GM18526 (cell line): ENCODE data around the gene B3GNT9.

ENCODE experiments used
- POLR2A ChIP-seq: IDR thresholded peaks from 3 replicates; pipeline ENCODE4 v1.6.1; 2011; ENCODE audit not compliant: insufficient read length; ENCODE audit errors: extremely low read depth

The B3GNT9 gene

DNA sequence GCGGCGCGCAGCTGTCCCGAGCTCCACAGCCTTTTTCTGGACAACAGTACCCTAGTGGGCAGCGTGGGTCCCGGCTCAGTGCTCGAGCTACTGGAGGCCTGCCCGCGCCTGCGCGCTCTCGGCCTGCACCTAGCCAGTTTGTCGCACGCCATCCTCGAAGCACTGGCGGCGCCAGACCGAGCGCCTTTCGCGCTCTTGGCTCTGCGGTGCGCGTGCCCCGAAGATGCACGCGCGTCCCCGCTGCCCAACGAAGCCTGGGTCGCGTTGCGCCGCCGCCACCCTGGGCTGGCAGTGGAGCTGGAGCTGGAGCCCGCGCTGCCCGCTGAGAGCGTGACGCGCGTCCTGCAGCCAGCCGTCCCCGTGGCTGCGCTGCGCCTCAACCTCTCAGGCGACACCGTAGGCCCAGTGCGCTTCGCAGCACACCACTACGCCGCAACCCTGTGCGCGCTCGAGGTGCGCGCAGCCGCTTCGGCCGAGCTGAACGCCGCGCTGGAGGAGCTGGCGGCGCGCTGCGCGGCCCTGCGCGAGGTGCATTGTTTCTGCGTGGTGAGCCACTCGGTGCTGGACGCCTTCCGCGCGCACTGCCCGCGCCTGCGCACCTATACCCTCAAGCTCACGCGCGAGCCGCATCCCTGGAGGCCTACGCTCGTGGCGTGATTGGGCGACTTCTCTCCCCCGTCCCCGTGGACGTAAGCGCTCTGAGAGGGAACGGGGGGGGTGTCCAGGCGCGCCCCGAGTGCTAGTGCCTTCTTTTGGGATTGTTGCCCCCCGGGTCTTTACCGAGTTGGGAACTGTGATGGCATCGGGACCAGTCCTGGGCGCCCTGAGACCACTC lies 12.6 kb upstream of the B3GNT9 start:
- TF ChIP-seq POLR2A: no peak

DNA sequence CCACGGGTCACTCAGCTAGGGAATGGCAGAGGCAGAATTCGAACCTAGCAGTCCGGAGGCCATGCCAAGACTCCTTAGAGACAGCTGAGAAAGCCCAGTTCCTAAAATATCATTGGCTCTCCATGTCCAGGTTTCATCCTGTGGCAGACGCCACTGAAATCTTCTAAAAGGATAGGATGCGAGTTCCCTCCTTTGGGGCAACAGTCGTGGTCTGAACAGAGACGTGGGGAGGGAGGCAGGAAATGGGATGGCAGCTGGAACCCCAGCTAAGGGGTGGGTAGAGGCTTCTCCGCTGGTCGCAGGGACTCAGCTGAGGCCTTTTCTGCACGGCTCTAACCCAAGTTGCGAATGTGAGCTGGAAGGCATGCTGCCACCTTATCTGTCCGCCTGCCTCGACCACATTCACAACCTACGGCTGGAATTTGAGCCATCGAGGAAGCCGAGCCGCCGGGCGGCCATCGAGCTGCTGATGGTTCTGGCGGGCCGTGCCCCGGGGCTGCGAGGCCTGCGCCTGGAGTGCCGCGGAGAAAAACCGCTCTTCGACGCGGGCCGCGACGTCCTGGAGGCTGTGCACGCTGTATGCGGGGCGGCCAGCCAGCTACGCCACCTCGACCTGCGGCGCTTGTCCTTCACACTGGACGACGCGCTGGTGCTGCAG lies 11.8 kb upstream of the B3GNT9 start:
- no peak for TF ChIP-seq POLR2A

DNA sequence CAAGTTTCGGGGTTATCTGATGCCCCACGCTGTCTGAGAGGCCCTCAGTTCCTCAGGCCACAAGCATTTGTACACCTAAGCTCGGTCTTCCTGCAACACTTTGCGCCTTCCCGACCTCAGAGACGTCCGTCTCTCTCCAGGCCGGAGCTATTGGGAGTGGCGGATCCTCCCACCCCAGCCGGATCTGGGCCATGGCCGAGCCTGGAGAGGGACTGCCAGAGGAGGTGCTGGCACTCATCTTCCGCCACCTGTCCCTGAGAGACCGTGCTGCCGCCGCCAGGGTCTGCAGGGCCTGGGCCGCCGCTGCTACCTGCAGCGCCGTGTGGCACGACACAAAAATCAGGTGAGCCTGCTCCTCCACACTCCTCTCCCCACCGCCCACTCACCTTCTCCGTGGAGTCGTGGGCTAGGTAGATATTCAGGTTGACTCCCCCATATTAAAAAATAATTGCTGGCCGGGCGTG lies 10.8 kb upstream of the B3GNT9 start:
- TF ChIP-seq POLR2A: no peak

DNA sequence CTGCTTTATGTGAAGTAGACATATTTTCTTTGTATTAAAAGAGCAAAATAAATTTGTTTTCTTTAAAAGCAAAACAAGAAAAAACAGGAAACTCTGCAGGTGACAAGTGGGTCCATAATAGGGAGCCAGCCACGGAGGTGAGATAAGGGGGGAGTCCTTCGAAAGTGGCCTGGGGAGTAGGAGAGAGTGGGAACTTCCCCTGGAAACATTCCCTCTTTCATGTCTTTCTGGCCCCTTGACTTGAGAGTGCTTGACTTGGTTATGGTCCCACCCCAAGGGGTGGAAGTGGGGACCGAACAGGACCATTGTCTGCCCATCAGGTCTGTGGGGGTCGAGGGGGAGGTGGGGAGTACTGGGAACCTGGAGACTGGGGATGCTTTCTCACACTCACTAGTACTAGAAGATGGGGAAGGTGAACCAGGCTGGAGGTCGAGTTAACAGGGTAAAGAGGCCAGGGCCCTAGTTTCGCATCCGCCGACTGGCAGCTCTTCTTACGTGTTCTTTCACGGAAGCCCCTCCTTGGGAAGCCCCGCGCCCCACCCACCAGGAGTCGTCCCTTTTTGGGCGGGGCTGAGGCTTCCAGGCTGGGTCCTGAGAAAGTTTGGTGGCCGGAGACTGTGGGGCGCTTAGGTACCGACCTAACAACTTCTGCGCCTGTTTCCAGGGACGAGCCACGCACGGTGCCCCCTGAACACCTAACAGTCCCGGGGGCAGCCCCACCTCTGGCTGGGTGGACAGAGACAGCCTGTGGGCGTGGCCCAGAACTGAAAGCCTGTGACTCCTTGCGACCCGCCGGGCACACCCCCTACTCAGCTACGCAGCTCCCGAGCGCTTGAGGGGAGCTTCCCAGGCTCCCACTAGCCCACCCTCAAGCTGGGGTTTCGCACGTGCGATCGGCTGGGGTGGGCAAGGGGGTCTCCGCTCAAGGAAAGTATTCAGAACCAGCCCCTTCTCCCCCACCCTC lies 8.1 kb upstream of the B3GNT9 start:
- peak; percentile 36 for TF ChIP-seq POLR2A

DNA sequence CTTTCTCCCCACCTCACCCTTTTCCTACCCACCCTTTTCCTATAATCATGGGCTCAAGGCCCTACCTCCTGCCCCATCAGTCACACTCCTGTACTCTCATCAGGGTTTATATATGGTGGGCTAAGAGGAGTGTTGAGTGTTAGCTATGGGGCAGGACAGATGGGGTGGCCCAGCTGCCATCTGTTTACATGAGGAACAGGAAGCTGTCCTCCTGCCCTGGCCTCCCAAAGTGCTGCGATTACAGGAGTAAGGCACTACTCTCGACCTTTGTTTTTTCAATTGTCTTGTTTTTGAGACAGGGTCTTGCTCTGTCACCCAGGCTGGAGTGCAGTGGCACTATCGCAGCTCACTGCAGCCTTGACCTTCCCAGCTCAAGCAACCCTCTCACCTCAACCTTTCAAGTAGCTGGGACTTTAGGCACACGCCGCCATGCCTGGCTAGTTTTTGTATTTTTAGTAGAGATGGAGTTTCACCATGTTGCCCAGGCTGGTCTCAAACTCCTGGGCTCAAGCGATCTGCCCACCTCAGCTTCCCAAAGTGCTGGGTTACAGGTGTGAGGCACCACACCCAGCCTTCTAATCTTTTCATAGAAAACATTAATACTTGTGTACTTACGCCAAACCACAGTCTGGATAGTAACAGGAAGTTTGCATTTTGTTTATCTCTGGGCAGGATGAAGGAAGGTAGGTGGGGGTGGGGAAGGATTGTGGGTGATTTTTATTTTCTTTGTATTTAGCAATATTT lies 7.3 kb upstream of the B3GNT9 start:
- TF ChIP-seq POLR2A: no peak

DNA sequence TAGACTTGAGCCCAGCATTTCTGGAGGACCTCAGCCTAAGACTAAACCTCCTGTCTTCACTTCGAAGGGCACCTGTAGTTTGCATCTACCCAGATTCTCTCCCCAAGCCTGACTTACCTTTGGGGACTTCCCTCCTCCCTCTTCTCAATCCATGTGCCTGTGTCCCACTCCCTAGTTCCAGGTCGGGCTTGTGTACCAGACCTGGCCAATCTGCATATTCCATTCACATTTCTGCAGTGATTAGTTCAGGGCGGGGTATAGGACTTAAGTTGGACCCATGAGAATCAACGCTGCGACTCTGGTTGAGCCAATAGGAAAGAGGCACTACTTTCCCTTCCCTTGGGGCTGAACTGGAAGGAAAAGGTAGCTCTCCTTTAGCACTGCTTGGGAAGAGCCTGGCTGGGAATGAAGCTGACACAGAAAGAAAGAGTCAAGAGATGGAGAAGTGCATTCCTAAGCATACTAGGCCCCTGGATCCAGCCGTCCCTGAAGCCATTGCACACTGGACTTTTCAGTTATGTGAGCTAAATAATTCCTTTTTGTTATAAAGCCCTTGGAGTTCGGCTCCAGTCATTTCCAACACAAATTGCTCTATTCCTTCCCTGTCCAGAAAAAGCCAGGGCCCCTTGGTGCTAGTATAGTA lies 6.4 kb upstream of the B3GNT9 start:
- no peak for TF ChIP-seq POLR2A

DNA sequence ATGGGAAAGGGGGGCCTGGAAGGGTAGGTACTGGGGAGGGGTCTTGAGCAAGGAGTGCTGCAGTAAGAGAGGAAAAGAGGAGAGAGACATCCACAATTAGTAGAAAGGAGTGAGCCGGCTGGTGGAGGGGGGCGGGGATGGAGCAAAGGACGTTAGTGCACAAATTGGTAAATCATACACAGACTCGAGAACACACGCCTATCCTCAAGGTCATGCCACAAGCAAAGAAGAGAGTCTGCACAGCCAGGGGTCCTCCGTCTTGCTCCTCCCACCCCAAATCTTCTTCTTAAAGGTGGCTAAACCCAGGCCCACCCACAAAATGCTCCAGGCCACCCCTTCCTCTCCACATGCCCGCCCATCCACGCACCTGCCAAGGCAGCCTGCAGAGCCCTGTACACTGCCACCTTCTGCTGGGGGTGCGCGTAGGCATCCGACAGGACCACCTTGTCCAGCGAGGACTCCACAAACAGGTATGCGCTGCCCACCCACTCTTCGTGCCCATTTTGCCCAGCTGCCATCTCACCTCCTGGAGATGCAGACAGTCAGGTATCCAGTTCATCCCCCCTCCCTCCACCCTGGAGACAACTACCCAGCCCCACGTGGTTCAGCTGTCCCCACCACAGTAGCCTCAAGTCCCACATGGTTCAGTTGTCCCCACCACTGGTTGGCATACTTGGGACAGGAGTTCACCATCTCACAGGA lies 5.5 kb upstream of the B3GNT9 start:
- no peak for TF ChIP-seq POLR2A

DNA sequence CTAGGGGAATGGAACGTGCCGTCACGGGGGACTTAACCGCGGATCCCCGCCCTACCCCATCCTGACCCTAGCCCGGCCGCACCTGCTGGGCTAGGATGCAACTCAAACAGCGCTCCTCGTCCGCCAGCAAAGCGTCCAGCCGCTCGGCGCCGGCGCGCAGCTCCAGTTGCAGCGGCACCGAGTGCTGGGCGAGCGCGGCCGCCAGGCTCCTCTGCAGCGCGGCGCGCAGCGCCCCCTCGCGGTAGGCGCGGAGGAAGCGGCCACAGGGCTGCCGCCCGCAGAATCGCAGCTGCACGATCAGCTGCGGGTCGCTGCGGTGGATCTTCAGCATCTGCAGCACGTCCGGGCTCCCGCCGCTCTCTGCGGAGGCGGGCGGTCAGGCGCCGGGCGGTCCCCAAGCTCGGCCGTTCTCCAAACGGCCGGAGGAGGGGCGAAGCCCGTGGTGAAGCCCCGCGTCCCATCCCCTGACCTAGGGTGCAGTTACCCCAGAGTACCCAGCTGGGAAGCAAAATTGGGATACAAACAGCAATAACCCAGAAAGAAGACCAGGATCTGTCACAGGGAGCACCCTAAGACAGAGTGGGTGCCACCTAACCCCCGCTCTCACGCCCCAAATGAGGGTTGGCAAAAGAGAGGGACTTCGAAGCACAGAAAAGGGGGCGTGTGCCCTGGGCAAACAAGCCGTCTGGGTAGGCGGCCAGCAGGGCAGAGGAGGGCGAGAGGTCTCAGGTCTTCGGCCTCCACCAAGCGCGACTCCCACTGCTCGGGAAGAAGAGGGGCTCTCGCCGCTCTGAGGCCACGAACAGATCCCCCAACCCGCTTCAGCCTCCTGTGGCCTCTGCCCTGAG lies 4.7 kb upstream of the B3GNT9 start:
- TF ChIP-seq POLR2A: no peak

DNA sequence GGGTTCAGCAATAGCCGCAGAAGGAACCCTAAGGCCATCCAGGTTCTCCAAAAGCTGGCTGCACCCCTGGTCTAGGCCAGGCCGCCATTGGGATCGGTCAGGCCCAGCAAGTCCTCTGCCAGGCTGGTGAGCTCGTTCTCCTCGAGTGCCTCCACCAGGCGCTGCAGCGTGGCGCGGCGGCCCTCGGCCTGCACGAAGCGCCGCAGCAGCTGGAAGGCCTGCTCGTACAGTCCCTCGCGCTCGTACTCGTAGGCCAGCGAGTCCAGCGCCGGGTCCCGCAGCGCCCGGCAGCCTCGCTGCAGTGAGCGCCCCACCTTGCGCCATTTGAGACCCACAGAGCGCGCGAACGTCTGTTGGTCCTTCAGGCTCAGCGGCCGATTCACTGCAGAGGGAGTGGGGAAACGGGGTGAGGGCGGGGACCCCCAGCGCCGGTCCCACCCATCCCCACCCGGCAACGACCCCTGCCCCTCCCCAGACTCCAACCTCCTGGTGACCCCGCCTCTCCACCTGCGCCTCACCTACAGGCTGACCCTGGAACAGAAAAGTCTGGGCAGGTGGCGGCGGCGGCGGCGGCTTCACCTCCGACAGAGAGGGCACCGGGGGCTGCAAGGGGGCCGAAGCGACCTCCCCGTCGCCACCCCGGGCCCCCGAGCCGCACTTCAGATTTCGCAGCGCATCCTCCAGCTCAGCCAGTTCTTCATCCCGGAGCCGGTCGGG lies 3.9 kb upstream of the B3GNT9 start:
- TF ChIP-seq POLR2A: no peak

DNA sequence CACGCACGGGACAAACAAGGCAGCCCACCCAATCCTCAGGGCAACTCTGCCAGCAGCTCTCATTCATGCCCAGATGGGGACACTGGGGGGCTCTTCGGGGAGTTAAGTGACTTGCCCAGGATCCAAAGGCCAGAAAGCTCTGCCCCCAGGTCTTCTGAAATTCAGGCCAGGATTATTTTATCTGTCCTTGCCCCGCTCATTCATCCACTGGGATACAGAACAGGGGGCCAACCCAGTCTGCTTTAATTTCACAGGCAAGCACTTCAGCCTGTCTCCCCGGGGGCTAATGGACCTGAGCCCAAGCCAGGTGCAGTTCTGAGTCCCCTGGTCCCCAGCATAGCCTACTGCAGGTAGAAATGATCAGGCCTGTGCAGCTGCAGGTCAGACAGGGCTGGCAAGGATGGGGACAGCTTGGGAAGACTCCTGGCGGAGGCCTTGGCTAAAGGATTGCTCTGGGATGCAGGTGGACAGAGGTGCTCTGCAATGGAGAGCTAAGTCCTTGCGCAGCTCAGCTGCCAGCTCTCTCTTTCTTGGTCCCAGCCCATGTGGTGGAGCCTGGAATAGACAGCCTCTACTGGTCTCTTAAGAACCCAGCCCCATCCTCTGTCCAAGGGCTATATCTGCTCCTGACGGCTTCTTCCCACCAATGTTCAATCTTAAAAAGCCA lies 766 bp upstream of the B3GNT9 start:
- TF ChIP-seq POLR2A: no peak

DNA sequence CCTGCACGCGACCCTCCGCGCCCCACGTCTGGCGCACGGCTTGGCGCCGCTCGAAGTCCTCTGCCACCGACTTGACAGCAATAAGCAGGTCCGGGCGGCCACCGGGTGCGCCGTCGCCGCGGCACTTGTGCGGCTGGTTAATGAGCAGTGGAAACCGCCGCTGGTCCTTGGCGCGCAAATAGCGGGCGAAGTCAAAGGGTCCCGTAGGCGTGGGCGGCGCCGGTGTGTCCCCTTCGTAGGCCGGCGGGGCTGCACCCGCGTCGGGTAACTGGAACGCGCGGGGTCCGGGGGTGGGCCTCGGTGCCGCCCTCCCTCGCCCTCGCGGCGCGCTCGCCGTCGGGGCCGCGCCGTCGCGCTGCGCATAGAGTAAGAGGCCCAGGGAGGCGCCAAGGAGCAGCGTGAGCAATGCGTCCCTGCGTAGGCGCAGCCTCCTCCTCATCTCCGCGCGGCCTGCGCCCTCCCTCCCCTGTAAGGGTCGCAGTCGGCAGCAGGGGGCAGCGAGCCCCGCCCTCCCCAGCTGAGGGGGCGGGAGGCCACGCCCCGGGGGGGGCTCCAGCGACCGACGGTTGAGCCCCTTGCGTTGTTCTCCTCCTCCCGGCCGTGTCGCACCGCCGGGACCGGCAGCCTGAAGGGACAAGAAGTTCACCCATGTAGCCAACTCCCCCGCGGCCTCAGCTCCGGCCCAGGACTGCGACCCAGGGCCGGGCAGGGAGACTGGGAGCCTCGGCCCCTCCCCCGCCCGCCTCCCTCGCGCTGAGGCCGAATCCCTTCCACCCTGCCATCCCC lies 558 bp downstream of the B3GNT9 start:
- no peak for TF ChIP-seq POLR2A
